Esophagus muscularis mucosa (tissue), 4 donors: ENCODE results near the gene CD36. TPM values are rescaled to one million over a fixed set of nuclear protein-coding genes. Genes with fewer than 3 reads are reported as not detected.

Experiments
- DNase-seq: peaks from one replicate; pipeline ENCODE4 v3.0.0-alpha.2; 2017; ENCODE audit errors: extremely low spot score
- H3K27ac ChIP-seq, 4 donors: fragments of 200-600 bp; sonication (generic); replicated peaks in 1 of 4; 1 replicate in 3 of 4; 2 replicates in 1 of 4; pipeline ENCODE4 v1.5.1; 2016 to 2019; ENCODE audit warnings: mild to moderate bottlenecking in 1 of 4
- H3K27me3 ChIP-seq, 4 donors: fragments of 200-600 bp; sonication (generic); one replicate each; pipeline versions ENCODE4 v1.5.1 to v1.6.0; 2016 to 2019
- H3K36me3 ChIP-seq, 4 donors: fragments of 200-600 bp; sonication (generic); one replicate each; pipeline ENCODE4 v1.5.1; 2016 to 2019
- H3K4me1 ChIP-seq, 4 donors: fragments of 200-600 bp; sonication (generic); one replicate each; pipeline ENCODE4 v1.5.1; 2016 to 2019
- H3K4me3 ChIP-seq, 4 donors: fragments of 200-600 bp; sonication (generic); 1 replicate in 2 of 4; 2 replicates in 2 of 4; pipeline ENCODE4 v1.5.1; 2016 to 2019; ENCODE audit warnings: mild to moderate bottlenecking in 4 of 4, moderate library complexity in 1 of 4
- H3K9me3 ChIP-seq, 4 donors: fragments of 200-600 bp; sonication (generic); 1 replicate in 3 of 4; 2 replicates in 1 of 4; pipeline ENCODE4 v1.5.1; 2016 to 2019
- EP300 ChIP-seq: sonication (generic); formaldehyde crosslinking; IDR thresholded peaks from one replicate; pipeline ENCODE4 v1.6.1; 2017; ENCODE audit warnings: antibody characterized with exemption
- POLR2A ChIP-seq: fragments of 450-650 bp; IDR thresholded peaks from one replicate; pipeline ENCODE4 v1.6.1; 2017; ENCODE audit warnings: antibody characterized with exemption, moderate library complexity, mild to moderate bottlenecking, low read depth
- POLR2AphosphoS5 ChIP-seq, 2 donors: sonication (generic); formaldehyde crosslinking; IDR thresholded peaks; one replicate each; pipeline ENCODE4 v1.6.1; 2017; ENCODE audit warnings: antibody characterized with exemption in 2 of 2
- WGBS: methylation state at CpG from one replicate; pipeline ENCODE4 v1.1.5; 2018; 5-methylcytosine and 5-hydroxymethylcytosine counted together
- intact Hi-C: fragments of 100-400 bp; cut with DNase I; formaldehyde crosslinking; loops from one replicate; pipeline ENCODE4 v1.15.1; 2023
- total RNA-seq, 4 donors: library from RNA; depleted of rRNA; stranded (reverse); fragments of >200 nt; gene quantifications; one replicate each; pipeline versions ENCODE4 v1.1.0 to v1.2.1, GENCODE V29; 2016
- TF ChIP-seq, protein P1 (sequence below), 3 experiments: fragments of 200-600 bp in 2 of 3; fragments of 450-650 bp in 1 of 3; sonication (generic) in 2 of 3; IDR thresholded peaks; one replicate each; pipeline ENCODE4 v1.5.1; 2017 to 2019; ENCODE audit warnings: antibody characterized with exemption in 3 of 3, mild to moderate bottlenecking in 2 of 3, moderate library complexity in 1 of 3

Gene CD36
- total RNA-seq, 4 donors from 2014 or later: 61.0 to 148 (median 87.7) TPM

GRCh38 chr7:80648031-80648600 lies 9.7 kb downstream of the CD36 start:
- WGBS: 89% methylated on average over 2 of the region's 2 CpGs
- intact Hi-C loops: no loop called here
- no peak overlapping the region for H3K4me3 ChIP-seq
- peaks cover 0 to 87% (median 0%) of the 10 kb centered on the region in 4 donors for H3K36me3 ChIP-seq
- no peaks in the 10 kb centered on the region for H3K9me3 ChIP-seq
- H3K4me1 ChIP-seq: peaks cover 0 to 8% (median 0%) of the 10 kb centered on the region in 4 donors
- TF ChIP-seq, protein P1, sequence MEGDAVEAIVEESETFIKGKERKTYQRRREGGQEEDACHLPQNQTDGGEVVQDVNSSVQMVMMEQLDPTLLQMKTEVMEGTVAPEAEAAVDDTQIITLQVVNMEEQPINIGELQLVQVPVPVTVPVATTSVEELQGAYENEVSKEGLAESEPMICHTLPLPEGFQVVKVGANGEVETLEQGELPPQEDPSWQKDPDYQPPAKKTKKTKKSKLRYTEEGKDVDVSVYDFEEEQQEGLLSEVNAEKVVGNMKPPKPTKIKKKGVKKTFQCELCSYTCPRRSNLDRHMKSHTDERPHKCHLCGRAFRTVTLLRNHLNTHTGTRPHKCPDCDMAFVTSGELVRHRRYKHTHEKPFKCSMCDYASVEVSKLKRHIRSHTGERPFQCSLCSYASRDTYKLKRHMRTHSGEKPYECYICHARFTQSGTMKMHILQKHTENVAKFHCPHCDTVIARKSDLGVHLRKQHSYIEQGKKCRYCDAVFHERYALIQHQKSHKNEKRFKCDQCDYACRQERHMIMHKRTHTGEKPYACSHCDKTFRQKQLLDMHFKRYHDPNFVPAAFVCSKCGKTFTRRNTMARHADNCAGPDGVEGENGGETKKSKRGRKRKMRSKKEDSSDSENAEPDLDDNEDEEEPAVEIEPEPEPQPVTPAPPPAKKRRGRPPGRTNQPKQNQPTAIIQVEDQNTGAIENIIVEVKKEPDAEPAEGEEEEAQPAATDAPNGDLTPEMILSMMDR (IDR thresholded peaks at IDR 0.05): no peak
- TF ChIP-seq POLR2A: no peak
- no peak for TF ChIP-seq POLR2AphosphoS5 (IDR thresholded peaks at IDR 0.05)
- TF ChIP-seq EP300: no peak
- no peak for DNase-seq
- no peaks in the 10 kb centered on the region for H3K27me3 ChIP-seq
- no peak overlapping the region for H3K27ac ChIP-seq

GRCh38 chr7:80649011-80649410 lies 10.6 kb downstream of the CD36 start:
- no peak overlapping the region for H3K4me3 ChIP-seq
- intact Hi-C loops: no loop called here
- WGBS: 97% methylated on average over 3 of the region's 3 CpGs
- H3K36me3 ChIP-seq: peaks cover 0 to 93% (median 0%) of the 10 kb centered on the region in 4 donors
- H3K27ac ChIP-seq: no peak overlapping the region
- TF ChIP-seq POLR2A (no peak), EP300 (no peak), POLR2AphosphoS5 (IDR thresholded peaks at IDR 0.05) (no peak)
- TF ChIP-seq, protein P1 (IDR thresholded peaks at IDR 0.05): no peak
- peaks cover 0 to 8% (median 0%) of the 10 kb centered on the region in 4 donors for H3K4me1 ChIP-seq
- no peaks in the 10 kb centered on the region for H3K9me3 ChIP-seq
- no peak for DNase-seq
- H3K27me3 ChIP-seq: no peaks in the 10 kb centered on the region

- Histone ChIP-seq H3K4me1 (peaks cover 0 to 8% (median 0%) of the 10 kb centered on the region in 4 donors), H3K27ac (no peak overlapping the region), H3K4me3 (no peak overlapping the region), H3K36me3 (peaks cover 0 to 96% (median 0%) of the 10 kb centered on the region in 4 donors), H3K27me3 (no peaks in the 10 kb centered on the region), H3K9me3 (no peaks in the 10 kb centered on the region)
- intact Hi-C loops: no loop called here
- 46% methylated on average over 2 of the region's 2 CpGs for WGBS
- TF ChIP-seq POLR2A (no peak), EP300 (no peak), POLR2AphosphoS5 (IDR thresholded peaks at IDR 0.05) (no peak)
- TF ChIP-seq, protein P1 (IDR thresholded peaks at IDR 0.05): no peak
- DNase-seq: no peak
Observed at GRCh38 chr7:80650030-80650429, 11.6 kb downstream of the CD36 start.

DNA sequence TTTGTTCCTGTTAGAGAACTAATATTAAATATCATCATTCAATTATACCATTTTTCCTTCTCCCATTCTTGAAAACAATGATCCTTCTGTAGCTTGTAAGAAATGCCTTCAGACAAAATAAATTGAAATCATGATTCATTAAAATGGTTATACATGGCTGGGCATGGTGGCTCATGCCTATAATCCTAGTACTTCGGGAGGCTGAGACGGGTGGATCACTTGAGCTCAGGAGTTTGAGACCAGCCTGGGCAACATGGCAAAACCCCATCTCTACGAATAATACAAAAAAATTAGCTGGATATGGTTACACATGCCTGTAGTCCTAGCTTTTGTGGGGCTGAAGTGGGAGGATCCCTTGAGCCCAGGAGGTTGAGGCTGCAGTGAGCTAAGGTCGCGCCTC lies 13.0 kb downstream of the CD36 start:
- H3K27me3 ChIP-seq: no peaks in the 10 kb centered on the region
- TF ChIP-seq EP300: no peak
- TF ChIP-seq POLR2A: no peak
- TF ChIP-seq, protein P1 (IDR thresholded peaks at IDR 0.05): no peak
- no peak for TF ChIP-seq POLR2AphosphoS5 (IDR thresholded peaks at IDR 0.05)
- H3K9me3 ChIP-seq: no peaks in the 10 kb centered on the region
- H3K27ac ChIP-seq: no peak overlapping the region
- H3K36me3 ChIP-seq: peaks cover 0 to 96% (median 0%) of the 10 kb centered on the region in 4 donors
- 92% methylated on average over 5 of the region's 5 CpGs for WGBS
- no peak for DNase-seq
- H3K4me1 ChIP-seq: peaks cover 0 to 13% (median 0%) of the 10 kb centered on the region in 4 donors
- intact Hi-C loops: no loop called here
- no peak overlapping the region for H3K4me3 ChIP-seq

DNA sequence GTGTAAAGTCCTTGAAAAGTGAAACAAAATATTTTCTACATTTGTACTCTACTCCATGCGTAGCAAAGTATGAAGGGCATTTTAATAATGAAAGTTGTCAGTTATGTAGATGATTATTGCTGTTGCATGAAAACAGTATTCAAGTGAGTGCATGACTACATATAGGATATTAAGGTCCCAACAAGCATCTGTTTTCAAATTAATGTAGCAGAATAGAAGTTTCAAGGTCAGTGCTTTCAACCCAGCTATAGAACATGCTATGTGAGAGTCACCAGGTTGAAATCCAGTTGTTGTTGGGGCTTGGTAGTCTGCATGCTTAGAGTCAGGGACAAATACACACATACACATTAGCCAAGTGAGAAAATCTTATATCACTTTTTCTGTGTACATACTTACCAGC lies 14.8 kb downstream of the CD36 start:
- no peaks in the 10 kb centered on the region for H3K27me3 ChIP-seq
- DNase-seq: no peak
- TF ChIP-seq, protein P1 (IDR thresholded peaks at IDR 0.05): no peak
- TF ChIP-seq POLR2AphosphoS5 (IDR thresholded peaks at IDR 0.05) (no peak), EP300 (no peak), POLR2A (no peak)
- H3K36me3 ChIP-seq: peaks cover 0 to 96% (median 0%) of the 10 kb centered on the region in 4 donors
- H3K27ac ChIP-seq: no peak overlapping the region
- no peaks in the 10 kb centered on the region for H3K9me3 ChIP-seq
- peaks cover 0 to 13% (median 0%) of the 10 kb centered on the region in 4 donors for H3K4me1 ChIP-seq
- intact Hi-C loops: no loop called here
- no peak overlapping the region for H3K4me3 ChIP-seq
- WGBS: 96% methylated on average over 1 of the region's 1 CpG
